CD14-positive monocyte (primary cell): ENCODE data around the gene IMPDH1. TPM values are rescaled to one million over a fixed set of nuclear protein-coding genes. Genes with fewer than 3 reads are reported as not detected.

Source experiments
- DNase-seq, 3 donors: peaks; one replicate each; pipeline ENCODE4 v3.0.0-alpha.2; 2011 to 2022
- H2AFZ ChIP-seq: 2 replicates; pipeline ENCODE4 v1.6.0; 2012; ENCODE audit warnings: mild to moderate bottlenecking, low read depth, low read length, inconsistent platforms; ENCODE audit not compliant: insufficient read depth, poor library complexity, severe bottlenecking
- H3K27ac ChIP-seq, 2 donors: 1 replicate in 1 of 2; 2 replicates in 1 of 2; pipeline ENCODE4 v1.5.1; 2012 to 2013; ENCODE audit warnings: low read length in 2 of 2, control low read depth in 1 of 2, inconsistent platforms in 1 of 2, low read depth in 1 of 2, mild to moderate bottlenecking in 1 of 2
- H3K27me3 ChIP-seq, 2 donors: one replicate each; pipeline versions ENCODE4 v1.6.0 to v1.6.1; 2011 to 2013; ENCODE audit warnings: low read length in 2 of 2; ENCODE audit not compliant: control insufficient read depth in 2 of 2, insufficient read depth in 2 of 2
- H3K36me3 ChIP-seq, 2 donors: replicated peaks in 1 of 2; 1 replicate in 1 of 2; 2 replicates in 1 of 2; pipeline versions ENCODE4 v1.5.1 to v1.6.1; 2012 to 2013; ENCODE audit warnings: low read length in 2 of 2, control low read depth in 1 of 2, inconsistent platforms in 1 of 2, mild to moderate bottlenecking in 1 of 2; ENCODE audit not compliant: insufficient read depth in 2 of 2, control insufficient read depth in 1 of 2
- H3K4me1 ChIP-seq, 2 donors: 1 replicate in 1 of 2; 2 replicates in 1 of 2; pipeline versions ENCODE4 v1.5.1 to v1.6.1; 2012 to 2013; ENCODE audit warnings: low read length in 2 of 2, control low read depth in 1 of 2, inconsistent platforms in 1 of 2, mild to moderate bottlenecking in 1 of 2, moderate library complexity in 1 of 2; ENCODE audit not compliant: insufficient read depth in 2 of 2, control insufficient read depth in 1 of 2
- H3K4me2 ChIP-seq: replicated peaks from 2 replicates; pipeline ENCODE3; 2012; ENCODE audit warnings: low read length, moderate library complexity, mild to moderate bottlenecking; ENCODE audit not compliant: poor library complexity, severe bottlenecking; ENCODE audit errors: extremely low read depth
- H3K4me3 ChIP-seq, 3 experiments: fragments of 200-600 bp in 1 of 3; sonication (generic) in 1 of 3; replicated peaks in 1 of 3; 1 replicate in 2 of 3; 2 replicates in 1 of 3; pipeline ENCODE4 v1.5.1; 2011 to 2013; ENCODE audit warnings: low read length in 3 of 3, mild to moderate bottlenecking in 3 of 3, control low read depth in 2 of 3, low read depth in 2 of 3, inconsistent platforms in 1 of 3, moderate library complexity in 1 of 3
- H3K79me2 ChIP-seq: 2 replicates; pipeline ENCODE4 v1.6.0; 2012; ENCODE audit warnings: mild to moderate bottlenecking, control low read depth, inconsistent platforms, low read length, moderate library complexity; ENCODE audit not compliant: insufficient read depth
- H3K9ac ChIP-seq: 2 replicates; pipeline ENCODE4 v1.6.0; 2017; ENCODE audit warnings: low read length, mild to moderate bottlenecking; ENCODE audit not compliant: insufficient read depth, poor library complexity, severe bottlenecking
- H3K9me3 ChIP-seq, 2 donors: replicated peaks in 1 of 2; 1 replicate in 1 of 2; 2 replicates in 1 of 2; pipeline versions ENCODE4 v1.5.1 to v1.6.1; 2012 to 2013; ENCODE audit warnings: low read length in 2 of 2, control low read depth in 1 of 2; ENCODE audit not compliant: control insufficient read depth in 1 of 2, insufficient read depth in 1 of 2
- H4K20me1 ChIP-seq: 2 replicates; pipeline ENCODE4 v1.6.0; 2012; ENCODE audit warnings: mild to moderate bottlenecking, low read length, control low read depth, moderate library complexity; ENCODE audit not compliant: insufficient read depth
- H3K27ac Mint-ChIP-seq, 7 donors: one replicate each; pipeline ENCODE4 v1.8.0; 2020; ENCODE audit warnings: mild to moderate bottlenecking in 7 of 7, mixed read lengths in 7 of 7, moderate library complexity in 6 of 7, inconsistent platforms in 2 of 7
- H3K27me3 Mint-ChIP-seq, 3 donors: one replicate each; pipeline ENCODE4 v1.8.0; 2021 to 2022; ENCODE audit warnings: low read depth in 3 of 3, mild to moderate bottlenecking in 3 of 3, mixed read lengths in 3 of 3, moderate library complexity in 3 of 3, inconsistent platforms in 1 of 3
- H3K36me3 Mint-ChIP-seq, 2 donors: one replicate each; pipeline ENCODE4 v1.8.0; 2020; ENCODE audit warnings: mixed read lengths in 2 of 2, inconsistent platforms in 1 of 2, mild to moderate bottlenecking in 1 of 2
- H3K4me1 Mint-ChIP-seq: one replicate; pipeline ENCODE4 v1.8.0; 2020; ENCODE audit warnings: mild to moderate bottlenecking, mixed read lengths
- H3K4me3 Mint-ChIP-seq, 2 donors: one replicate each; pipeline ENCODE4 v1.8.0; 2020; ENCODE audit warnings: mild to moderate bottlenecking in 2 of 2, mixed read lengths in 2 of 2, moderate library complexity in 1 of 2
- H3K9me3 Mint-ChIP-seq, 7 donors: one replicate each; pipeline ENCODE4 v1.8.0; 2020 to 2022; ENCODE audit warnings: mixed read lengths in 7 of 7, mild to moderate bottlenecking in 6 of 7, moderate library complexity in 6 of 7, inconsistent platforms in 2 of 7
- WGBS: methylation state at CpG from one replicate; pipeline ENCODE4 v1.1.5; 2013; ENCODE audit warnings: missing lambda C conversion rate; ENCODE audit not compliant: insufficient coverage; 5-methylcytosine and 5-hydroxymethylcytosine counted together
- intact Hi-C, 2 donors: fragments of 100-400 bp; cut with micrococcal nuclease; formaldehyde crosslinking; loops; one replicate each; pipeline versions ENCODE4 v1.15.0 to v1.15.1; 2023
- polyA plus RNA-seq, 3 donors: library from polyadenylated mRNA; depleted of rRNA in 1 of 3; unstranded in 2 of 3; stranded (reverse) in 1 of 3; fragments of 300-500 nt in 2 of 3; fragments of >200 nt in 1 of 3; fragmentation: Illumina TruSeq in 2 of 3; gene quantifications; 1 replicate in 2 of 3; 2 replicates in 1 of 3; pipeline ENCODE4 v1.2.3, GENCODE V29; 2012 to 2021
- TF ChIP-seq, protein P1 (sequence below): fragments of 200-600 bp; IDR thresholded peaks from one replicate; pipeline ENCODE4 v1.8.0; 2022; ENCODE audit warnings: antibody characterized with exemption, mild to moderate bottlenecking

IMPDH1 gene
- polyA plus RNA-seq, 3 donors, result 110 to 259 (median 152) TPM

DNA sequence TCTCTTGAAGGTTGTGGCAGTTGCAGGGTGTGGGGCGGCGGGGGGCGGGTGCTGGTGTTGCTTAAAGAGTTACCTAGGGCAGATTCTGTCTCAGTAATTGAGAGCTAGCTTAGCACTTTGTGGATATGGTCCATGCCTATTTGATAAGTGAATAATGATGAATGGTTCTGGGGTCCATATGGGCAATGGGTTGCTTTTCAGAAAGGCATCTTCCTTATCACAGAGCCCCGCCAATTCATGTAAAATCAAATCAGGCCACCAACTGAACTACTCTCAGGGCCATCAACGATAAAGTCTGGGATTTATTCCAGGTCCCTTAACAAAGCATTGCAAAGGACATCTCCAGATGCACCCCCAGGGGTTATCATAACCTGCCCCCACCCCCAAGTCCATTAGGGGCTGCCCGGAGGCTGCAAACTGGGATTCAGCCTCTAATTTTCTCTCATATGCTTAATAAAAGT, 46.5 kb downstream of the IMPDH1 start:
- Histone ChIP-seq H3K27ac (no peak overlapping the region), H3K27me3 (peaks cover 8 to 30% of the 10 kb centered on the region in 2 donors), H2AFZ (no peak overlapping the region), H3K79me2 (no peaks in the 10 kb centered on the region), H3K9me3 (no peaks in the 10 kb centered on the region), H3K36me3 (no peaks in the 10 kb centered on the region), H3K4me2 (no peak overlapping the region), H3K4me1 (peaks cover 39 to 44% of the 10 kb centered on the region in 2 donors), H4K20me1 (no peaks in the 10 kb centered on the region), H3K9ac (no peak overlapping the region), H3K4me3 (no peak overlapping the region)
- peaks cover 44% of the 10 kb centered on the region for H3K4me1 Mint-ChIP-seq
- intact Hi-C loops, result no loop called here
- H3K9me3 Mint-ChIP-seq, result peaks cover 0 to 3% (median 1%) of the 10 kb centered on the region in 7 donors
- H3K36me3 Mint-ChIP-seq, result no peaks in the 10 kb centered on the region
- H3K27me3 Mint-ChIP-seq, result peaks cover 18 to 55% (median 22%) of the 10 kb centered on the region in 3 donors
- no peak overlapping the region for H3K4me3 Mint-ChIP-seq
- DNase-seq, result no peak
- TF ChIP-seq, protein P1, sequence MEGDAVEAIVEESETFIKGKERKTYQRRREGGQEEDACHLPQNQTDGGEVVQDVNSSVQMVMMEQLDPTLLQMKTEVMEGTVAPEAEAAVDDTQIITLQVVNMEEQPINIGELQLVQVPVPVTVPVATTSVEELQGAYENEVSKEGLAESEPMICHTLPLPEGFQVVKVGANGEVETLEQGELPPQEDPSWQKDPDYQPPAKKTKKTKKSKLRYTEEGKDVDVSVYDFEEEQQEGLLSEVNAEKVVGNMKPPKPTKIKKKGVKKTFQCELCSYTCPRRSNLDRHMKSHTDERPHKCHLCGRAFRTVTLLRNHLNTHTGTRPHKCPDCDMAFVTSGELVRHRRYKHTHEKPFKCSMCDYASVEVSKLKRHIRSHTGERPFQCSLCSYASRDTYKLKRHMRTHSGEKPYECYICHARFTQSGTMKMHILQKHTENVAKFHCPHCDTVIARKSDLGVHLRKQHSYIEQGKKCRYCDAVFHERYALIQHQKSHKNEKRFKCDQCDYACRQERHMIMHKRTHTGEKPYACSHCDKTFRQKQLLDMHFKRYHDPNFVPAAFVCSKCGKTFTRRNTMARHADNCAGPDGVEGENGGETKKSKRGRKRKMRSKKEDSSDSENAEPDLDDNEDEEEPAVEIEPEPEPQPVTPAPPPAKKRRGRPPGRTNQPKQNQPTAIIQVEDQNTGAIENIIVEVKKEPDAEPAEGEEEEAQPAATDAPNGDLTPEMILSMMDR, result no peak
- H3K27ac Mint-ChIP-seq, result no peak overlapping the region
- WGBS, result 96% methylated on average over 6 of the region's 6 CpGs

GRCh38 chr7:128362670-128363069, 47.1 kb downstream of the IMPDH1 start:
- Histone ChIP-seq H3K4me2 (no peak overlapping the region), H3K36me3 (no peaks in the 10 kb centered on the region), H3K27ac (no peak overlapping the region), H3K4me3 (no peak overlapping the region), H3K9me3 (no peaks in the 10 kb centered on the region), H3K4me1 (peaks cover 45 to 50% of the 10 kb centered on the region in 2 donors), H2AFZ (no peak overlapping the region), H4K20me1 (no peaks in the 10 kb centered on the region), H3K9ac (no peak overlapping the region), H3K27me3 (peaks cover 8 to 30% of the 10 kb centered on the region in 2 donors), H3K79me2 (no peaks in the 10 kb centered on the region)
- Mint-ChIP-seq H3K27ac (peak overlapping the region in 1 of 7 donors; percentile 13), H3K9me3 (peaks cover 0 to 3% (median 1%) of the 10 kb centered on the region in 7 donors), H3K4me1 (peaks cover 50% of the 10 kb centered on the region), H3K27me3 (peaks cover 18 to 55% (median 22%) of the 10 kb centered on the region in 3 donors), H3K36me3 (no peaks in the 10 kb centered on the region), H3K4me3 (peak overlapping the region in 1 of 2 donors; percentile 93)
- no peak for DNase-seq
- WGBS, result 100% methylated on average over 2 of the region's 4 CpGs
- intact Hi-C loops, result no loop called here
- TF ChIP-seq, protein P1, result no peak
